ENCODE results near the gene COPG2. TPM values are rescaled to one million over a fixed set of nuclear protein-coding genes. Genes with fewer than 3 reads are reported as not detected.

COPG2 gene
- total and polyA plus RNA-seq, 2 donors (not counting 1 experiment from before 2014, with no cell fraction given), result 47.8 to 52.4 TPM

DNA sequence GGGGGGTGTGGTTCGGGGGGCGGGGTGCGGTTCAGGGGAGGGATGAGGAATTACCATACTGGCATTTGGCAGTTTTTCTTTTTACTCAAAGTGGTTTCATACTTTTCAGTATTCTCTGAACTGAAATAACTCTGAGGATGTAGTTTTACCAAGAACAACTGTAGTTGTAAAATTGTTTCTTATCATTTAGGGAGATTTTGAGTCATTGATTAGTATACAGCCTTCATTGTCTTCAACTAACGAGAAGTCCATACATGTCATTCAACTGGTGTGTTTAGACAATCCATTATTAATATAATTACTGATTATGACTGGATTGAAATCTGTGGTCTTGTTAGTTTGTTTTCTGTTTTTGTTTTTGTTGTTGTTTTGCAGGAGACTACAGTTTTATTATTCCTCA is 40.8 kb downstream of the COPG2 start:
- Histone ChIP-seq H3K4me3 (replicated peaks in 1 of 4; ENCODE audit: control extremely low read depth in 1 of 4, insufficient read depth in 1 of 4, low read depth in 3 of 4, low read length in 4 of 4) (no peak overlapping the region), H3K4me2 (ENCODE audit: extremely low read depth, insufficient read depth, low read length) (no peak overlapping the region), H2AFZ (ENCODE audit: low read length) (no peak overlapping the region), H3K4me1 (ENCODE audit: control insufficient read depth, extremely low read depth, insufficient read depth, low read length) (no peaks in the 10 kb centered on the region), H3K9ac (ENCODE audit: insufficient read depth, low read length) (no peak overlapping the region), H3K36me3 (ENCODE audit: control insufficient read depth, insufficient read depth, low read length) (no peaks in the 10 kb centered on the region), H3K27me3 (ENCODE audit: control insufficient read depth, insufficient read depth, low read length) (no peaks in the 10 kb centered on the region), H3K9me3 (ENCODE audit: control insufficient read depth, insufficient read depth, low read depth, low read length) (no peaks in the 10 kb centered on the region), H3K27ac (ENCODE audit: insufficient read depth, low read length) (no peak overlapping the region), H3K79me2 (ENCODE audit: control insufficient read depth, insufficient read depth, low read length) (no peaks in the 10 kb centered on the region), H4K20me1 (ENCODE audit: control insufficient read depth, extremely low read depth, insufficient read depth, low read length) (no peaks in the 10 kb centered on the region)
- TF ChIP-seq EZH2 (IDR thresholded peaks at IDR 0.05; ENCODE audit: low read length, missing control alignments), result no peak
- TF ChIP-seq, protein P1, sequence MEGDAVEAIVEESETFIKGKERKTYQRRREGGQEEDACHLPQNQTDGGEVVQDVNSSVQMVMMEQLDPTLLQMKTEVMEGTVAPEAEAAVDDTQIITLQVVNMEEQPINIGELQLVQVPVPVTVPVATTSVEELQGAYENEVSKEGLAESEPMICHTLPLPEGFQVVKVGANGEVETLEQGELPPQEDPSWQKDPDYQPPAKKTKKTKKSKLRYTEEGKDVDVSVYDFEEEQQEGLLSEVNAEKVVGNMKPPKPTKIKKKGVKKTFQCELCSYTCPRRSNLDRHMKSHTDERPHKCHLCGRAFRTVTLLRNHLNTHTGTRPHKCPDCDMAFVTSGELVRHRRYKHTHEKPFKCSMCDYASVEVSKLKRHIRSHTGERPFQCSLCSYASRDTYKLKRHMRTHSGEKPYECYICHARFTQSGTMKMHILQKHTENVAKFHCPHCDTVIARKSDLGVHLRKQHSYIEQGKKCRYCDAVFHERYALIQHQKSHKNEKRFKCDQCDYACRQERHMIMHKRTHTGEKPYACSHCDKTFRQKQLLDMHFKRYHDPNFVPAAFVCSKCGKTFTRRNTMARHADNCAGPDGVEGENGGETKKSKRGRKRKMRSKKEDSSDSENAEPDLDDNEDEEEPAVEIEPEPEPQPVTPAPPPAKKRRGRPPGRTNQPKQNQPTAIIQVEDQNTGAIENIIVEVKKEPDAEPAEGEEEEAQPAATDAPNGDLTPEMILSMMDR (conservative IDR thresholded peaks at IDR 0.05 in 1 of 2, IDR thresholded peaks at IDR 0.05 in 1 of 2; ENCODE audit: low read depth in 1 of 2, low read length in 2 of 2), result no peak
- DNase-seq (ENCODE audit: low read depth in 2 of 2), result no peak

DNA sequence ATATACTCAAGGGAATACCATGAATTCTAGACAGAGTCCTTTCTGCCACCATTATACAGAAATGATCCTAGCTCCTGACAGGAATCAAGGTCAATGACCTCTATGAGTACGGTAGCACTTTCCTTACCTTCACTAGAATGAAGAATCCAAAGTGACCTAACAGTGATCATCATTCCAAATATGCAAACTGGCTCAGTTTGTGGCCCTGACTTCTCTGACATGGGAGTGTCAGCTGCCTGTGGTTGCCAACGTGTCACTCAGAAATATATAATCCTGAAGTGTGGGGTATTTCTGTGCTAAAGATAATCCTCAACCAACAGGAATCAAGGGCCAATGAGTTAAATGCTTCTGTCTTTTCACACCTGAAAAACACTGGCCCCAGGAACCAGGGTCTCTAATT is 45.7 kb downstream of the COPG2 start:
- H3K4me2 ChIP-seq (ENCODE audit: extremely low read depth, insufficient read depth, low read length), result no peak overlapping the region
- TF ChIP-seq, protein P1 (conservative IDR thresholded peaks at IDR 0.05 in 1 of 2, IDR thresholded peaks at IDR 0.05 in 1 of 2; ENCODE audit: low read depth in 1 of 2, low read length in 2 of 2), result no peak
- TF ChIP-seq EZH2 (IDR thresholded peaks at IDR 0.05; ENCODE audit: low read length, missing control alignments), result no peak
- no peaks in the 10 kb centered on the region for H4K20me1 ChIP-seq (ENCODE audit: control insufficient read depth, extremely low read depth, insufficient read depth, low read length)
- H3K9ac ChIP-seq (ENCODE audit: insufficient read depth, low read length), result no peak overlapping the region
- H3K27ac ChIP-seq (ENCODE audit: insufficient read depth, low read length), result no peak overlapping the region
- H3K4me3 ChIP-seq (replicated peaks in 1 of 4; ENCODE audit: control extremely low read depth in 1 of 4, insufficient read depth in 1 of 4, low read depth in 3 of 4, low read length in 4 of 4), result no peak overlapping the region
- no peaks in the 10 kb centered on the region for H3K9me3 ChIP-seq (ENCODE audit: control insufficient read depth, insufficient read depth, low read depth, low read length)
- H3K79me2 ChIP-seq (ENCODE audit: control insufficient read depth, insufficient read depth, low read length), result no peaks in the 10 kb centered on the region
- no peak overlapping the region for H2AFZ ChIP-seq (ENCODE audit: low read length)
- H3K27me3 ChIP-seq (ENCODE audit: control insufficient read depth, insufficient read depth, low read length), result no peaks in the 10 kb centered on the region
- H3K36me3 ChIP-seq (ENCODE audit: control insufficient read depth, insufficient read depth, low read length), result no peaks in the 10 kb centered on the region
- no peaks in the 10 kb centered on the region for H3K4me1 ChIP-seq (ENCODE audit: control insufficient read depth, extremely low read depth, insufficient read depth, low read length)
- DNase-seq (ENCODE audit: low read depth in 2 of 2), result no peak

- Histone ChIP-seq H2AFZ (ENCODE audit: low read length) (no peak overlapping the region), H3K27me3 (ENCODE audit: control insufficient read depth, insufficient read depth, low read length) (no peaks in the 10 kb centered on the region), H3K4me3 (replicated peaks in 1 of 4; ENCODE audit: control extremely low read depth in 1 of 4, insufficient read depth in 1 of 4, low read depth in 3 of 4, low read length in 4 of 4) (no peak overlapping the region), H3K4me2 (ENCODE audit: extremely low read depth, insufficient read depth, low read length) (no peak overlapping the region), H3K4me1 (ENCODE audit: control insufficient read depth, extremely low read depth, insufficient read depth, low read length) (no peaks in the 10 kb centered on the region), H4K20me1 (ENCODE audit: control insufficient read depth, extremely low read depth, insufficient read depth, low read length) (no peaks in the 10 kb centered on the region), H3K9me3 (ENCODE audit: control insufficient read depth, insufficient read depth, low read depth, low read length) (no peaks in the 10 kb centered on the region), H3K36me3 (ENCODE audit: control insufficient read depth, insufficient read depth, low read length) (peaks cover 2% of the 10 kb centered on the region), H3K9ac (ENCODE audit: insufficient read depth, low read length) (no peak overlapping the region), H3K79me2 (ENCODE audit: control insufficient read depth, insufficient read depth, low read length) (no peaks in the 10 kb centered on the region), H3K27ac (ENCODE audit: insufficient read depth, low read length) (no peak overlapping the region)
- no peak for DNase-seq (ENCODE audit: low read depth in 2 of 2)
- TF ChIP-seq, protein P1 (conservative IDR thresholded peaks at IDR 0.05 in 1 of 2, IDR thresholded peaks at IDR 0.05 in 1 of 2; ENCODE audit: low read depth in 1 of 2, low read length in 2 of 2), result no peak
- no peak for TF ChIP-seq EZH2 (IDR thresholded peaks at IDR 0.05; ENCODE audit: low read length, missing control alignments)
Observed at GRCh38 chr7:130615583-130615982, 53.0 kb downstream of the COPG2 start.

Measured in fibroblast of lung (primary cell).